Esophagus muscularis mucosa (tissue), 4 donors: ENCODE measurements around the gene TRMT1L. TPM values are rescaled to one million over a fixed set of nuclear protein-coding genes. Genes with fewer than 3 reads are reported as not detected.

ENCODE experiments used
- DNase-seq: peaks from one replicate; pipeline ENCODE4 v3.0.0-alpha.2; 2017; ENCODE audit errors: extremely low spot score
- H3K27ac ChIP-seq, 4 donors: fragments of 200-600 bp; sonication (generic); replicated peaks in 1 of 4; 1 replicate in 3 of 4; 2 replicates in 1 of 4; pipeline ENCODE4 v1.5.1; 2016 to 2019; ENCODE audit warnings: mild to moderate bottlenecking in 1 of 4
- H3K27me3 ChIP-seq, 4 donors: fragments of 200-600 bp; sonication (generic); one replicate each; pipeline versions ENCODE4 v1.5.1 to v1.6.0; 2016 to 2019
- H3K36me3 ChIP-seq, 4 donors: fragments of 200-600 bp; sonication (generic); one replicate each; pipeline ENCODE4 v1.5.1; 2016 to 2019
- H3K4me1 ChIP-seq, 4 donors: fragments of 200-600 bp; sonication (generic); one replicate each; pipeline ENCODE4 v1.5.1; 2016 to 2019
- H3K4me3 ChIP-seq, 4 donors: fragments of 200-600 bp; sonication (generic); 1 replicate in 2 of 4; 2 replicates in 2 of 4; pipeline ENCODE4 v1.5.1; 2016 to 2019; ENCODE audit warnings: mild to moderate bottlenecking in 4 of 4, moderate library complexity in 1 of 4
- H3K9me3 ChIP-seq, 4 donors: fragments of 200-600 bp; sonication (generic); 1 replicate in 3 of 4; 2 replicates in 1 of 4; pipeline ENCODE4 v1.5.1; 2016 to 2019
- CTCF ChIP-seq, 3 experiments: fragments of 200-600 bp in 2 of 3; fragments of 450-650 bp in 1 of 3; sonication (generic) in 2 of 3; IDR thresholded peaks; one replicate each; pipeline ENCODE4 v1.5.1; 2017 to 2019; ENCODE audit warnings: antibody characterized with exemption in 3 of 3, mild to moderate bottlenecking in 2 of 3, moderate library complexity in 1 of 3
- EP300 ChIP-seq: sonication (generic); formaldehyde crosslinking; IDR thresholded peaks from one replicate; pipeline ENCODE4 v1.6.1; 2017; ENCODE audit warnings: antibody characterized with exemption
- POLR2A ChIP-seq: fragments of 450-650 bp; IDR thresholded peaks from one replicate; pipeline ENCODE4 v1.6.1; 2017; ENCODE audit warnings: antibody characterized with exemption, moderate library complexity, mild to moderate bottlenecking, low read depth
- POLR2AphosphoS5 ChIP-seq, 2 donors: sonication (generic); formaldehyde crosslinking; IDR thresholded peaks; one replicate each; pipeline ENCODE4 v1.6.1; 2017; ENCODE audit warnings: antibody characterized with exemption in 2 of 2
- WGBS: methylation state at CpG from one replicate; pipeline ENCODE4 v1.1.5; 2018; 5-methylcytosine and 5-hydroxymethylcytosine counted together
- intact Hi-C: fragments of 100-400 bp; cut with DNase I; formaldehyde crosslinking; loops from one replicate; pipeline ENCODE4 v1.15.1; 2023
- total RNA-seq, 4 donors: library from RNA; depleted of rRNA; stranded (reverse); fragments of >200 nt; gene quantifications; one replicate each; pipeline versions ENCODE4 v1.1.0 to v1.2.1, GENCODE V29; 2016

The TRMT1L gene
- total RNA-seq, 4 donors from 2014 or later, result 11.9 to 16.6 (median 15.3) TPM

- intact Hi-C loops, result no loop called here
- H3K36me3 ChIP-seq, result no peaks in the 10 kb centered on the region
- no peak for DNase-seq
- TF ChIP-seq POLR2A (no peak), EP300 (no peak), POLR2AphosphoS5 (IDR thresholded peaks at IDR 0.05) (no peak), CTCF (IDR thresholded peaks at IDR 0.05) (no peak)
- no peak overlapping the region for H3K27ac ChIP-seq
- H3K27me3 ChIP-seq, result no peaks in the 10 kb centered on the region
- H3K4me3 ChIP-seq, result no peak overlapping the region
- no peaks in the 10 kb centered on the region for H3K9me3 ChIP-seq
- peaks cover 0 to 15% (median 0%) of the 10 kb centered on the region in 4 donors for H3K4me1 ChIP-seq
Observed at GRCh38 chr1:185070051-185070450, 86.7 kb downstream of the TRMT1L start.

- Histone ChIP-seq H3K36me3 (no peaks in the 10 kb centered on the region), H3K4me1 (peaks cover 0 to 15% (median 0%) of the 10 kb centered on the region in 4 donors), H3K9me3 (peaks cover 0 to 4% (median 0%) of the 10 kb centered on the region in 4 donors), H3K27me3 (no peaks in the 10 kb centered on the region), H3K27ac (no peak overlapping the region), H3K4me3 (no peak overlapping the region)
- no peak for DNase-seq
- TF ChIP-seq POLR2A (no peak), POLR2AphosphoS5 (IDR thresholded peaks at IDR 0.05) (no peak), EP300 (no peak), CTCF (IDR thresholded peaks at IDR 0.05) (no peak)
- intact Hi-C loops, result no loop called here
- WGBS, result 94% methylated on average over 4 of the region's 4 CpGs
Observed at GRCh38 chr1:185069202-185069772, 87.5 kb downstream of the TRMT1L start.

GRCh38 chr1:185068341-185068740 lies 88.4 kb downstream of the TRMT1L start:
- no peaks in the 10 kb centered on the region for H3K27me3 ChIP-seq
- H3K4me3 ChIP-seq, result no peak overlapping the region
- H3K27ac ChIP-seq, result no peak overlapping the region
- no peak for TF ChIP-seq POLR2AphosphoS5 (IDR thresholded peaks at IDR 0.05)
- no peak for TF ChIP-seq EP300
- TF ChIP-seq POLR2A, result no peak
- no peak for TF ChIP-seq CTCF (IDR thresholded peaks at IDR 0.05)
- DNase-seq, result no peak
- peaks cover 0 to 4% (median 0%) of the 10 kb centered on the region in 4 donors for H3K9me3 ChIP-seq
- H3K4me1 ChIP-seq, result peaks cover 0 to 15% (median 0%) of the 10 kb centered on the region in 4 donors
- intact Hi-C loops, result no loop called here
- no peaks in the 10 kb centered on the region for H3K36me3 ChIP-seq

Other genes with a start within 250 kb of the TRMT1L start
- 100 to 1,000 TPM; 493 to 813 (median 584) TPM for gene NIBAN1, start 182.4 kb downstream of the TRMT1L start, total RNA-seq
- gene RNF2, start 111.4 kb downstream of the TRMT1L start, total RNA-seq, result 10 to 100 TPM in 3 of 4 donors, 1 to 10 TPM in 1; 9.1 to 14.0 (median 12.9) TPM
- 1 to 10 TPM; 5.8 to 9.6 (median 6.3) TPM for gene SWT1, start 214 bp upstream of the TRMT1L start, total RNA-seq
- gene IVNS1ABP, start 160.3 kb upstream of the TRMT1L start, total RNA-seq, result 10 to 100 TPM; 19.8 to 51.2 (median 30.5) TPM